Naive thymus-derived CD4-positive, alpha-beta T cell (primary cell): ENCODE measurements around the gene GNAS. TPM values are rescaled to one million over a fixed set of nuclear protein-coding genes. Genes with fewer than 3 reads are reported as not detected.

ENCODE experiments used
- ATAC-seq: fragments of 150-1000 bp; cut with Tn5 transposase; 2 replicates; pipeline ENCODE4 v1.10.0; 2021; ENCODE audit warnings: mild to moderate bottlenecking, moderate library complexity
- CTCF ChIA-PET: fragments of 350-600 bp; sonication (Branson Sonifier 250); formaldehyde crosslinking; loops from one replicate; lab custom pipeline; 2021; ENCODE audit warnings: antibody characterized with exemption; lab: Charles Lee
- POLR2A ChIA-PET: fragments of 350-600 bp; sonication (Branson Sonifier 250); formaldehyde crosslinking; loops from one replicate; lab custom pipeline; 2021; ENCODE audit warnings: antibody characterized with exemption, inconsistent platforms; lab: Charles Lee
- DNase-seq, 9 donors: peaks; one replicate each; pipeline versions ENCODE4 v3.0.0 to v3.0.0-alpha.2; 2020 to 2022; ENCODE audit warnings: mixed read lengths in 1 of 9
- H3K27ac ChIP-seq: one replicate; pipeline ENCODE4 v1.7.0; 2013; ENCODE audit warnings: mild to moderate bottlenecking, low read depth, low read length, moderate library complexity
- H3K27me3 ChIP-seq, 2 donors: one replicate each; pipeline ENCODE4 v1.7.0; 2013; ENCODE audit warnings: low read length in 2 of 2, mild to moderate bottlenecking in 2 of 2, moderate library complexity in 2 of 2; ENCODE audit not compliant: control insufficient read depth in 2 of 2, insufficient read depth in 2 of 2
- H3K36me3 ChIP-seq, 3 experiments: 1 replicate in 2 of 3; 2 replicates in 1 of 3; pipeline ENCODE4 v1.7.0; 2013; ENCODE audit warnings: low read length in 3 of 3, mild to moderate bottlenecking in 3 of 3, moderate library complexity in 1 of 3; ENCODE audit not compliant: insufficient read depth in 3 of 3, control insufficient read depth in 2 of 3
- H3K4me1 ChIP-seq, 2 donors: one replicate each; pipeline ENCODE4 v1.7.0; 2013; ENCODE audit warnings: low read length in 2 of 2, mild to moderate bottlenecking in 2 of 2, moderate library complexity in 1 of 2; ENCODE audit not compliant: control insufficient read depth in 2 of 2, insufficient read depth in 2 of 2
- H3K4me3 ChIP-seq: 2 replicates; pipeline ENCODE4 v1.7.0; 2013; ENCODE audit warnings: mild to moderate bottlenecking, low read length
- H3K9me3 ChIP-seq, 3 experiments: 1 replicate in 2 of 3; 2 replicates in 1 of 3; pipeline ENCODE4 v1.7.0; 2013; ENCODE audit warnings: low read length in 3 of 3; ENCODE audit not compliant: control insufficient read depth in 2 of 3
- H3K27ac Mint-ChIP-seq, 9 donors: one replicate each; pipeline ENCODE4 v1.8.0; 2020 to 2022; ENCODE audit warnings: mixed read lengths in 9 of 9, mild to moderate bottlenecking in 8 of 9, moderate library complexity in 5 of 9, inconsistent platforms in 2 of 9
- H3K27me3 Mint-ChIP-seq, 5 donors: one replicate each; pipeline ENCODE4 v1.8.0; 2021 to 2022; ENCODE audit warnings: mixed read lengths in 5 of 5, mild to moderate bottlenecking in 1 of 5
- H3K36me3 Mint-ChIP-seq, 5 donors: one replicate each; pipeline ENCODE4 v1.8.0; 2020 to 2022; ENCODE audit warnings: mixed read lengths in 5 of 5, mild to moderate bottlenecking in 3 of 5, inconsistent platforms in 1 of 5
- H3K4me1 Mint-ChIP-seq, 7 donors: one replicate each; pipeline ENCODE4 v1.8.0; 2020 to 2022; ENCODE audit warnings: mixed read lengths in 7 of 7, mild to moderate bottlenecking in 3 of 7, inconsistent platforms in 1 of 7
- H3K4me3 Mint-ChIP-seq, 10 donors: one replicate each; pipeline ENCODE4 v1.8.0; 2020 to 2022; ENCODE audit warnings: mild to moderate bottlenecking in 10 of 10, mixed read lengths in 10 of 10, moderate library complexity in 6 of 10, inconsistent platforms in 2 of 10
- H3K9me3 Mint-ChIP-seq, 11 donors: one replicate each; pipeline ENCODE4 v1.8.0; 2020 to 2022; ENCODE audit warnings: mixed read lengths in 11 of 11, mild to moderate bottlenecking in 4 of 11, inconsistent platforms in 1 of 11, moderate library complexity in 1 of 11
- intact Hi-C, 2 donors: fragments of 100-400 bp; cut with micrococcal nuclease; formaldehyde crosslinking; loops; one replicate each; pipeline ENCODE4 v1.15.1; 2023
- polyA plus RNA-seq, 2 donors: library from polyadenylated mRNA; unstranded; fragments of 300-500 nt; fragmentation: Illumina TruSeq; gene quantifications; one replicate each; pipeline ENCODE4 v1.2.3, GENCODE V29; 2021
- total RNA-seq, 6 experiments: library from RNA in 5 of 6; stranded (reverse) in 5 of 6; gene quantifications; 1 replicate in 5 of 6; 2 replicates in 1 of 6; pipeline ENCODE4 v1.2.3 and lab custom pipeline; 2021 to 2026

GNAS gene
- total and polyA plus RNA-seq, 7 experiments from 2014 or later, result 147 to 907 (median 726) TPM

- CTCF ChIA-PET, result interaction anchor here (0.6 to 1.5 kb wide), 2 partner anchors 222 to 530 kb away, joined by 3 to 5 read pairs; no protein-coding TSS in a partner anchor
- no peak for DNase-seq
- no peak overlapping the region for H3K4me3 Mint-ChIP-seq
- no peaks in the 10 kb centered on the region for H3K9me3 Mint-ChIP-seq
- H3K4me1 Mint-ChIP-seq, result peaks cover 11 to 35% (median 28%) of the 10 kb centered on the region in 7 donors
- no peak overlapping the region for H3K27ac ChIP-seq
- peaks cover 0 to 16% of the 10 kb centered on the region in 2 donors for H3K4me1 ChIP-seq
- no peak overlapping the region for H3K4me3 ChIP-seq
- no peaks in the 10 kb centered on the region for H3K9me3 ChIP-seq
- peak overlapping the region in 2 of 9 donors; percentile 4 to 43 for H3K27ac Mint-ChIP-seq
- H3K27me3 Mint-ChIP-seq, result peaks cover 0 to 2% (median 0%) of the 10 kb centered on the region in 5 donors
- POLR2A ChIA-PET, result interaction anchor here (0.5 to 1.0 kb wide), 3 partner anchors 15 to 248 kb away, joined by 3 to 4 read pairs (median 4); no protein-coding TSS in a partner anchor
- no peak for ATAC-seq
- H3K36me3 ChIP-seq, result no peaks in the 10 kb centered on the region
- H3K36me3 Mint-ChIP-seq, result peaks cover 0 to 1% (median 0%) of the 10 kb centered on the region in 5 donors
- no peaks in the 10 kb centered on the region for H3K27me3 ChIP-seq
- intact Hi-C loops, result loop anchor here in 1 of 2 donors (5.0 kb wide), 1 partner anchor 33 kb away; no protein-coding TSS in a partner anchor
Measured at GRCh38 chr20:58874469-58874868, 22.0 kb downstream of the GNAS start.

- intact Hi-C loops, result no loop called here
Measured at GRCh38 chr20:58875111-58875510, 22.6 kb downstream of the GNAS start.

GRCh38 chr20:58875541-58876134 is 23.1 kb downstream of the GNAS start:
- H3K4me3 Mint-ChIP-seq, result no peak overlapping the region
- CTCF ChIA-PET, result no interaction called here
- intact Hi-C loops, result no loop called here
- peak overlapping the region in 2 of 9 donors; percentile 57 to 72 for H3K27ac Mint-ChIP-seq
- ATAC-seq (no peak), DNase-seq (no peak)
- POLR2A ChIA-PET, result interaction anchor here (0.5 to 2.0 kb wide), 3 partner anchors 14 to 292 kb away, joined by 3 to 7 read pairs (median 3); no protein-coding TSS in a partner anchor
- H3K9me3 Mint-ChIP-seq, result no peaks in the 10 kb centered on the region
- Histone ChIP-seq H3K27ac (no peak overlapping the region), H3K4me1 (peaks cover 0 to 16% of the 10 kb centered on the region in 2 donors), H3K27me3 (no peaks in the 10 kb centered on the region), H3K4me3 (no peak overlapping the region), H3K36me3 (no peaks in the 10 kb centered on the region), H3K9me3 (no peaks in the 10 kb centered on the region)
- peaks cover 0 to 1% (median 0%) of the 10 kb centered on the region in 5 donors for H3K36me3 Mint-ChIP-seq
- peaks cover 0 to 2% (median 0%) of the 10 kb centered on the region in 5 donors for H3K27me3 Mint-ChIP-seq
- H3K4me1 Mint-ChIP-seq, result peaks cover 8 to 40% (median 31%) of the 10 kb centered on the region in 7 donors

More at GRCh38 chr20:58875111-58875510, 22.6 kb downstream of the GNAS start:
- Mint-ChIP-seq H3K27ac (peak overlapping the region in 1 of 9 donors; percentile 57), H3K9me3 (no peaks in the 10 kb centered on the region), H3K36me3 (peaks cover 0 to 1% (median 0%) of the 10 kb centered on the region in 5 donors), H3K4me1 (peaks cover 9 to 39% (median 29%) of the 10 kb centered on the region in 7 donors), H3K4me3 (no peak overlapping the region), H3K27me3 (peaks cover 0 to 2% (median 0%) of the 10 kb centered on the region in 5 donors)
- ATAC-seq (no peak), DNase-seq (no peak)
- Histone ChIP-seq H3K27me3 (no peaks in the 10 kb centered on the region), H3K4me1 (peaks cover 0 to 16% of the 10 kb centered on the region in 2 donors), H3K9me3 (no peaks in the 10 kb centered on the region), H3K4me3 (no peak overlapping the region), H3K27ac (no peak overlapping the region), H3K36me3 (no peaks in the 10 kb centered on the region)
- ChIA-PET CTCF (interaction anchor here (0.6 to 1.5 kb wide), 2 partner anchors 223 to 529 kb away, joined by 3 to 5 read pairs; no protein-coding TSS in a partner anchor), POLR2A (interaction anchor here (0.5 to 1.0 kb wide), 4 partner anchors 15 to 292 kb away, joined by 3 to 4 read pairs (median 4); no protein-coding TSS in a partner anchor)

- Histone ChIP-seq H3K4me1 (peaks cover 0 to 16% of the 10 kb centered on the region in 2 donors), H3K27me3 (no peaks in the 10 kb centered on the region), H3K36me3 (no peaks in the 10 kb centered on the region), H3K4me3 (no peak overlapping the region), H3K27ac (no peak overlapping the region), H3K9me3 (no peaks in the 10 kb centered on the region)
- ChIA-PET POLR2A (interaction anchor here (0.7 to 3.1 kb wide), 6 partner anchors 10 to 25 kb away, joined by 3 to 15 read pairs (median 6); no protein-coding TSS in a partner anchor), CTCF (no interaction called here)
- H3K4me1 Mint-ChIP-seq, result peaks cover 8 to 40% (median 30%) of the 10 kb centered on the region in 7 donors
- peaks cover 0 to 2% (median 0%) of the 10 kb centered on the region in 5 donors for H3K27me3 Mint-ChIP-seq
- H3K36me3 Mint-ChIP-seq, result peaks cover 0 to 1% (median 0%) of the 10 kb centered on the region in 5 donors
- peak overlapping the region in 1 of 10 donors; percentile 60 for H3K4me3 Mint-ChIP-seq
- intact Hi-C loops, result no loop called here
- no peak for DNase-seq
- peak overlapping the region in 6 of 9 donors; percentile 54 to 95 (median 81) for H3K27ac Mint-ChIP-seq
- ATAC-seq, result no peak
- no peaks in the 10 kb centered on the region for H3K9me3 Mint-ChIP-seq
Measured at GRCh38 chr20:58876437-58876836, 23.9 kb downstream of the GNAS start.

- H3K36me3 ChIP-seq, result no peaks in the 10 kb centered on the region
- no peaks in the 10 kb centered on the region for H3K9me3 ChIP-seq
- Mint-ChIP-seq H3K9me3 (no peaks in the 10 kb centered on the region), H3K4me3 (peak overlapping the region in 9 of 10 donors; percentile 14 to 68 (median 53)), H3K36me3 (peaks cover 0 to 1% (median 0%) of the 10 kb centered on the region in 5 donors), H3K4me1 (peaks cover 8 to 40% (median 30%) of the 10 kb centered on the region in 7 donors), H3K27ac (peak overlapping the region; percentile 79 to 96 (median 91)), H3K27me3 (peaks cover 0 to 2% (median 0%) of the 10 kb centered on the region in 5 donors)
- CTCF ChIA-PET, result no interaction called here
- POLR2A ChIA-PET, result interaction anchor here (0.7 to 3.1 kb wide), 9 partner anchors 9 to 508 kb away, joined by 3 to 15 read pairs (median 5); no protein-coding TSS in a partner anchor
- peaks cover 0 to 16% of the 10 kb centered on the region in 2 donors for H3K4me1 ChIP-seq
- no peak for DNase-seq
- no peaks in the 10 kb centered on the region for H3K27me3 ChIP-seq
- no peak for ATAC-seq
- H3K27ac ChIP-seq, result peak overlapping the region; percentile 22
- H3K4me3 ChIP-seq, result no peak overlapping the region
- intact Hi-C loops, result no loop called here
Measured at GRCh38 chr20:58877050-58877975, 24.8 kb downstream of the GNAS start.

GRCh38 chr20:58877976-58878360 is 25.5 kb downstream of the GNAS start:
- peak overlapping the region; percentile 79 to 96 (median 91) for H3K27ac Mint-ChIP-seq
- peaks cover 8 to 40% (median 30%) of the 10 kb centered on the region in 7 donors for H3K4me1 Mint-ChIP-seq
- peaks cover 0 to 1% (median 0%) of the 10 kb centered on the region in 5 donors for H3K36me3 Mint-ChIP-seq
- H3K9me3 ChIP-seq, result no peaks in the 10 kb centered on the region
- H3K27me3 ChIP-seq, result no peaks in the 10 kb centered on the region
- no peaks in the 10 kb centered on the region for H3K27me3 Mint-ChIP-seq
- intact Hi-C loops, result loop anchor here in 1 of 2 donors (1.0 kb wide), 1 partner anchor 12 kb away; no protein-coding TSS in a partner anchor
- CTCF ChIA-PET, result no interaction called here
- H3K4me3 Mint-ChIP-seq, result peak overlapping the region; percentile 14 to 68 (median 54)
- POLR2A ChIA-PET, result interaction anchor here (0.7 to 3.1 kb wide), 5 partner anchors 11 to 507 kb away, joined by 3 to 15 read pairs (median 4); no protein-coding TSS in a partner anchor
- H3K9me3 Mint-ChIP-seq, result no peaks in the 10 kb centered on the region
- peak; percentile 89 for ATAC-seq
- peak overlapping the region; percentile 39 for H3K27ac ChIP-seq
- peaks cover 0 to 16% of the 10 kb centered on the region in 2 donors for H3K4me1 ChIP-seq
- H3K36me3 ChIP-seq, result no peaks in the 10 kb centered on the region
- H3K4me3 ChIP-seq, result no peak overlapping the region
- DNase-seq, result peak in 7 of 9 donors; percentile 39 to 68 (median 52)
